COLO829 (cell line): ENCODE data around the gene TNS3.

Experiments used
- DNase-seq: peaks from one replicate; pipeline ENCODE4 v3.0.0; 2012; ENCODE audit warnings: low spot score

TNS3 gene

DNA sequence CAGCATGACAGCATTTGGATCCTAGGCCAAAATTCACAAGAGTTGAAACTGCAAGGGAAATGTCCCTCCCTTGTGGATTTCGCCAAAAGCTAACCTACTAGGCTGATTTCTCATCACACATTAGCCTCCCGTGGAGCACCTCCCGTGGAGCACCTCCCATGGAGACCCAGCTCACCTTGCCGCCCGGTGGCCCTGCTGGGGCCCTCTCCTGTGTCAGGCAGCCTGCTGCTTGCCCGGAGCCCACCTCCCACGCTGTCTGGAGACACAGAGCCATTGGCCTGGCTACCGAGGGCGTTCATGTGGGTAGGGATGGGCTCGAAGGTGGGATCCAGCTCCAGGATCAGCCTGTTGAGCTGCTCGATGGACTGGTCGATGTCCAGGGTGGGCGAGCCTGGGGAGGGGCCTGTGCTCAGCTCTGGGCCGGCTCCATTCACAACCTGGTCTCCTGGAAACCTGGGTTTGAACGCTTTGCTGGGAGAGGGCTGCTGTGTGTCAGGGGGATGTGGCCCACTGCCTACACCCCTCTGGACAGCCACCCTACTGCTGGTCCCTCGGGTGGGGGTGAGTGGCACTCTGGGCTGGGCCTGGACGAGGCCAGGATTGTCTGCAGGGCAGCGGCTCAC is 213.6 kb downstream of the TNS3 start:
- DNase-seq: no peak

DNA sequence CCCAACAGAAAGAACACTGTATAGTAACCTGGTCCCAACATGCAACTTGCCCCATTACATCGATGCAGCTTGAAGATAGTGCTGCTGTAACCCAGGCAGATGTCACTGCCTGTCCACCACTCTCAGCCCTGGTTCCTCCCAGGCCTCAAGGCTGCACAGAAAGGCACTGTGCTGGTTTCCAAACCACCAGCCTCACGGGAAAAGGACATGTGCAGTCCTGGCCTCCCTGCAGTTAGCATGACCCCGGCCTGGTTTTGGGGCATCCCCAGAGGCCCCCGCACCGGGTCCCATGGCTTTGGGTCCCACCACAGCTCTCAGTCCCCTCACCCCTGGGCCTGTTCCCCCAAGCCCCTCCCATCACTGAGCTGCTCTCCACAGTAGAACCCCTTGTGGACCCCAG is 214.5 kb downstream of the TNS3 start:
- DNase-seq: no peak

GRCh38 chr7:47366960-47367359 is 215.0 kb downstream of the TNS3 start:
- no peak for DNase-seq

- no peak for DNase-seq
Measured at GRCh38 chr7:47366211-47366610, 215.7 kb downstream of the TNS3 start.

DNA sequence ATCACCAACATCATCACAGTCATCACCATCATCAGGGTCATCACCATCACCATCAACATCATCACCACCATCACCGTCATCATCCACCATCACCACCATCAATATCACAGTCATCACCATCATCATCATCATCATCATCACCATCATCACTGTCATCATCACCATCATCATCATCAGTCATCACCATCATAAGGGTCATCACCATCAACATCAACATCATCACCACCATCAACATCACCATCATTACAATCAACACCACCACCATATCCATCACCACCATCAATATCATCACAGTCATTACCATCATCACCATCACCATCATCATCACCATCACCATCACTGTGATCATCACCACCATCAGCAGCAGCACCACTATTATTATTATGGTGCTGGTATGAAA is 218.9 kb downstream of the TNS3 start:
- DNase-seq: no peak

DNA sequence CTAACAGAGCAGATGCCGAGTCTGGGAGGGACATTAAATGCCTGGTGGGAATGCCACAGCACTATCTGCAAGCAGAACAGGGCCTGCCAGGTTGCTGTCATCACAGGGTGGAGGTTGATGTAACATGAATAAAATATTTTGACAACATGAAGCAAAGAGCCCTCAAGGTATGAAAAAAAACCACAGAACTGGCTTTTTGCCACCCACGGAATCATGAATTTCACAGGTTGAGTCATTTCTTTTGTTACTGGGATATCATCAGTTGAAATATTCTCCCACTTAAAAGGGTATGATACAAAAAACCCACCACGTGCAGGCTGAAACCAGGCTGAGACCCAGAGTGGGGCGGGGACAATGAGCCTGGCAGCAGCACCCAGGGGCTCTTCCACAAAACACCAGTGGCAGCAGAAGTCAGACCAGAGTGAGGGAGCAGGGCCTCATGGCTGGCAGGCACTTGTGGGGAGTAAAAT is 220.1 kb downstream of the TNS3 start:
- DNase-seq: peak; percentile 65

DNA sequence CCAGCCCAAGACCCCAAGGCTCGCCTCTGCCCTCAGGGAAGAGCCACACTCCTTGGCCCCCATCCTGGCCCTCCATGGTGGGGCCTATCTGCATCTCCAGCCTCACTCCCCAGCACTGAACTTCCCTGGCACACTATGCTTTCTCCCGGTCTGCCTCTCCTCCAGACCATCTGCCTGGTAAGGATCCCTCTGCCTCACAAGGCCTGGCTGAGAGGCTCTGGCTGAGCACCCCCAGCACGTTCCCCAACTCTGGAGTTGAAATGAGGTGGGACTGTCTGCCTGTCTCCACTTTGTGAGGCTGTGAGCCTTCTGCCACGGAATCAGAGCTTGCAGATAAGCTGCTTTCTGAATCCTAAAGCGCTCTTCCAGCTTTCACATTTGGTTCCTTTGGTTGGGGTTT is 220.7 kb downstream of the TNS3 start:
- no peak for DNase-seq

DNA sequence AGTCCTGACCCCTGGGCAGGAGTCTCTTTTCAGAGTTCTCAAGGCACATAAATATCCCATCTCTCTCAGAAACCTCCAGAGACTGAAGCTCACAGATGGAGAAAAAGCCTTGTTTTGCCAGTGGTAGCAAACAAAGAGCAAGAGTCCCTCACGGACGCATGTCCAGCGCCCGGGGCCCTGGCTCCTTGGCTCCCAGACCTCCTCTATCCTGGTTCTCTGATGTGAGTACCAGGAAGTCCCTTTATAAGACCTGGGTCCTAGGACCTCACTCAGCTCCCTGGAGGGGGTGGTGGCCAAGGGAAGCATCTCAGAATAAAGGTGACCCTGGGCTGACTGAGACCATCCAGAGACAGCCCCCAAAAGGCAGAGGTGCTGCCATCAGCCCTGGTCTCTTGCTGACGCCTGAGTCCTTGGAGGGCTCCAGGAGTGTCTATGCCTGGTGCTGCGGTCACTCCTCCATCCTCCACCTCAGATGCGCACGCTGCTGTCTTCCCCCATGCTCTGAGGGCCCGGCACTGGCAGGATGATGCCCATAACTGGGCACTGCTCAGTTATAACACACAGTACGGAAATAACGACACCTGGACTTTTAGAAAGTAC is 221.5 kb downstream of the TNS3 start:
- no peak for DNase-seq

DNA sequence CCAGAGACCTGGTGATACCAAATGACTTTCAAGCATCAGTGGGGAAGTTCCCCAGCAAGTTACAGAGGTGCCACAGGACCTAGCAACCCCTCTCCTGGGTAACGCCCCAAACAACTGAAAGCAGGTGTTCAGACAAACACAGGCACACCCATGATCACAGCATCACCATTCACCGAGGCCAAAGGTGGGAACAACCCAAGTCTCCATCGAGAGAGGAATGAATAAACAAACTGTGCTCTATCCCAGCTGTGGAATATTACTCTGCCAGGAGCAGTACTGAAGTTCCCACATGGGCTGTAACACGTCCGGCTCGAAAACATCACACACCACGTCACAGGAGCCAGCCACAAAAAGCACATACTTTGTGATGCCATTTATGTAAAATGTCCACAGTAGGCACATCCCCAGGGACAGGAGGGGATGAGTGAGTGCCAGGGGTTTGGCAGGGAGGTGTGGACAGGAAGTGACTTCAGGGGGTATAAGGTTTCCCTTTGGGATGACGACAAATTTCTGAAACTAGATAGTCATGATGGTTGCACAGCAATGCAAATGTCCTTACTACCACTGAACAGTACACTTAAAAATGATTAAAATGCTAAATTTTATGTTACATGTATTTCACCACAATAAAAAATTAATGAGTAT is 222.8 kb downstream of the TNS3 start:
- DNase-seq: no peak

DNA sequence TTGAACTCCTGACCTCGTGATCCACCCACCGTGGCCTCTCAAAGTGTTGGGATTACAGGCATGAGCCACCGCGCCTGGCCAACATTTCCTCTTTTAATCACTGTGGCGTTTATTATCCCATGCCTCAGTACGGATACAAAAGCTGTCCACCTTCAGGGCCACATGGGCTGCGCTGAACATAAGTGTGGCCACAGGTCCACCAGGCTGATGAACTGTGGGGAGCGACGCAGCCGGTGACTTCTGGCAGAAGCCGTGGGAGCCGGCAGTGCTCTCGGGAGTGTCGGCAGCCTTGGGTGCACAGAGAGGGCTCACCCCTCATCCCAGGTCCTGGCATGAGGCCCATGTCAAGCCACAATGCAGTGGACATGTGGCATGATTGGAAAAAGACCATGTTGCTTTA is 223.6 kb downstream of the TNS3 start:
- no peak for DNase-seq

- no peak for DNase-seq
Measured at GRCh38 chr7:47357863-47358262, 224.0 kb downstream of the TNS3 start.

- no peak for DNase-seq
Measured at GRCh38 chr7:47357361-47357760, 224.6 kb downstream of the TNS3 start.

GRCh38 chr7:47356261-47356660 is 225.7 kb downstream of the TNS3 start:
- DNase-seq: no peak

DNA sequence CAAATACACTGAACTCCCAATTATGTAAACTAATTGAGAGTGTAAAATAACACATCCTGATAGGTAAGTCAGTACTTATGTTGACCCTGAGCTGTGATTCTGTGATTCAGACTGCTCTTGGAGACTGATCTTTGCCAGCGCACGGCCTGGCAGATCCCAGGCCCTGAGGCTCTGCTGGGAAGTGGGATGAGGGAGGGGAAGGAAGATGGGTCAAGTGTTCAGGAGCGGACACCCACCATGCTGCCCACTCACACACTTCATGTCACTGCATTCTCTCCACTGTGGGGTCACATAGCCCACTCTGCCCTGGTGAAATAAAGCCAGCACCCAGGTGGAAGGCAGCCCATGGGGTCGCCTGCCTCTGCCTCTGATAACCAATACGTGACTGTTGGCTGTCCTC is 226.2 kb downstream of the TNS3 start:
- no peak for DNase-seq

GRCh38 chr7:47354831-47355541 is 226.9 kb downstream of the TNS3 start:
- no peak for DNase-seq

- DNase-seq: no peak
Measured at GRCh38 chr7:47354071-47354470, 227.8 kb downstream of the TNS3 start.

- DNase-seq: no peak
Measured at GRCh38 chr7:47352394-47352968, 229.4 kb downstream of the TNS3 start.

DNA sequence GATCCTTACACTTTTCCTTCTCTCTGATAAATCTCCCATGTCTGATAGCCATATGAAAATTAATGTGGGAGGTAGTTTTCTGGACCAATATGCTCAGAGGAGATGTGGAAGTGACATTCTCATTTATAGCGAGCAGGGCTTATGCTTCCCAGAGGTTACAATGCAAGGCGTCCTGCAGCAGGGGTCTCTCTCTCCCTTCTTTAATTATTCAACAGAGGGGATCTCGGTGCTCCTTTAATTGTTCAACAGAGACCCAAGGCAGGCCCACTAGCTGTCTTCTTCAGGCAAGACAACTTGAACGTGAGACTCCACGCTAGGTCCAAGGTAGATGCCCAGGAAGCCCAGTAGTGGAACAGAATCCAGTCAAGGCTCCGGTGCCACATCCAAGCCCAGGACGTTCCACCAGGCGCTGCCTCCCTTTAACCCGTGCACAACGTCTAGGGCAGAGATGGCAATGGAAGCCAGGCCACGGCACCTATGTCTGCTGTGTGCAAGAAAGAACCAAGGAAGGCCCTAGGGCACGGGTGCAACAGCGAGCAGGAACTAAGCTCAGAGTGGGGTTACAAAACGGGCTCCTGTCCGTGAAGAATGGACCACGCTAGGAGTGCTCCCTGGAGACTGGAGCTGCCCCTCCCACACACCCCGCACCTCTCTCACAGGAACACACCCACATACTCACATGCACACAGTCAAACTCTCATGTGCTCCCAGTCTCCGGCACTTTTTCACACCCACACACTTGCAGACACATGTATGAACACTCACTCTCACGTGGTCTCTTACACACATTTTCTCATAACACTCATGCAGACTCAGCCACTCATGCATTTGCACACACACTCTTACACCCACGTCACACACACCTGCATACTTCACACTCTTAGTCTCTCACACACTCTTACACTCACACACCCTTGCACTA is 230.4 kb downstream of the TNS3 start:
- no peak for DNase-seq

- DNase-seq: no peak
Measured at GRCh38 chr7:47350425-47350824, 231.5 kb downstream of the TNS3 start.

GRCh38 chr7:47349401-47349800 is 232.5 kb downstream of the TNS3 start:
- no peak for DNase-seq

DNA sequence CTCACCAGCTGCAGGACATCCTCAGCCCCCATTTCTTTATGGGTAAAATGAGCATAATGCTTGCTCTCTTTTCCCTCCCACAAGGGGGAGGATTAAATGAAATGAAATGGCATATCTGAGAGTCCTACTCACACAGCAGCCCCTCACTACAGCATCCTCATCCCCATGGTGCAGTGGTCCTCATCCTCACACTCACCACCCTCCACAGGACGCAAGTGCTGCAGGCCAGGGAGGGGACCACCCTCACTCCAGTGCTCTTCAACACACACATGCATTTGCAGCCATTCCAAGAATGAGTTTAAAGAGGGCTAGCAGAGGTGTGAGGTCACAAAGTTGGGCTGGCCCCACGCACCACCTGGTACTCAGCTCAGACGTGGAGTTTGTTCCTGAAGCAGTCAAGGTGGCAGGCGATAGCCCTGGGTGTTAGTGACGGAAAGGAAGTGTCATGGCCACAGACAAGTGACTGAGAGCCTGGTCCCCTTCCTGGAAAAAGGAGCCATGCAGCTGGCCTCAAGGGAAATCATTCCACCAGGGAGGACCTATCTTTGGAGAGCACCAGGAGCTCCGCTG is 234.0 kb downstream of the TNS3 start:
- DNase-seq: no peak
